HG03108 (cell line): Measurements from ENCODE around the gene GRIP1.

Experiments
- ATAC-seq: cut with Tn5 transposase; IDR thresholded peaks from one replicate; pipeline ENCODE4 v1.9.1; 2021; ENCODE audit warnings: moderate library complexity; ENCODE audit not compliant: unreplicated experiment

Gene GRIP1

GRCh38 chr12:66482351-66483203 lies 196.3 kb downstream of the GRIP1 start:
- ATAC-seq = no peak

GRCh38 chr12:66467932-66468331 lies 210.9 kb downstream of the GRIP1 start:
- no peak for ATAC-seq

DNA sequence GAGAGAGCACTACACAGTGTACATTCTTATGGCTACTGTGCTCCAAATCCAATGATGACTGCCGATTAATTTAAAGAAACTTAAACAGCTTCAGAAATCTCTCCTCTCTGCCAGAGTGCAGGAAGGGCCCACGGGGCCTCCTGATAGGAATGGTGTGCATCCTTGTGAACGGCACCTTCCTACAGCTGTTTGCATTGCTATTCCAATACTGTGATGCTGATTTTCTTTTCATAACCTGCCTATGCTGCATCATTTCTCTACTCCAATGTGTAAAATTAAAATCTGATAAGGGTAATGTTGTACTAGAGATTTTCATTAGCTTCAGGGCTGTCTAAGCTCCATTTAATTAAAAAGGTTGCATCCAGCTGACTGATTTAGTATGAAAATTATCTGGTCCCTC lies 217.5 kb downstream of the GRIP1 start:
- no peak for ATAC-seq

DNA sequence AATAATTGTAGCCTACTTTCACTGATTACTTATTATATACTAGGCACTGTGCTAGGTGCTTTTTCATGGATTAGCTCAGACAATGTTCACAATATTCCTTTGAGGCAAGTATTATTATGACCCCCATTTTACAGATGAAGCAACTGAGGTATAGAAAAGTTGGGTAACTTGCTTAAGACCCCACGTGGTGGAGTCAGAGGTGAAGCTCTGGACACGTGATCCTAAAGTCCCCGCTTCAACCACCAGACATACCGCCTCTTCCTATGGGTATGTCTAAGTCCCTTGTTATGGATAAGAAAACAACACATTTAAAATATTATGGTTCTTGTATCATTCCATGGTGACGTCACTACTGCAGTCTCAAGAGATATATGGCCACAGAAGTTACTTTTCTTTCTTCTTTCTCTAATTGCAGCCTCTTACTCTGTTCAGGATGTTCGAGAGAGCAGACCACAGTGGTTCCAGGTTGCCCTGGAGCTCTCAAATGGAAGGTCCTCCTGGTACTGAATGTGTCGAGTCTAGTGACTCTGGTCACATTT lies 218.9 kb downstream of the GRIP1 start:
- ATAC-seq = no peak

- no peak for ATAC-seq
Observed at GRCh38 chr12:66456612-66457011, 222.3 kb downstream of the GRIP1 start.

GRCh38 chr12:66453844-66454243 lies 225.0 kb downstream of the GRIP1 start:
- ATAC-seq = peak; percentile 64

- ATAC-seq = no peak
Observed at GRCh38 chr12:66453120-66453519, 225.8 kb downstream of the GRIP1 start.

DNA sequence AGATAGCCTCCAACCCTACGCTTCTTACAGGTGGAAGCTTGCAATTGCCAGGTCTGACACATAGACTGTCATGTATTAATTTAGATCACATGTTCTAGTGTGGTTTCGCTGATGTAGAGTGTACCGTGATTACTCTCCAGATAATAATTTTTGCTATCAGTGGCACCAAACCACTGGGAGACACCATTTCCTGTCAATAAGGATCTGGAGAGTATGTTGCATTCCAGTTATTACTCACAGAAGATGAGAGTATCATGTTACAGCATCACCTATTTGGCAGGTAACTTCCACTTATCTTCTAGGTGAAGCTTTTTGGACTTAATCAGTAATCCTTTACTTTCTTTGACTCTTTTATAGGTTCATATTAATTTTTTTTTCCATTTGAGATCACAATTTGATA lies 229.3 kb downstream of the GRIP1 start:
- ATAC-seq = no peak

GRCh38 chr12:66447643-66448042 lies 231.2 kb downstream of the GRIP1 start:
- no peak for ATAC-seq

DNA sequence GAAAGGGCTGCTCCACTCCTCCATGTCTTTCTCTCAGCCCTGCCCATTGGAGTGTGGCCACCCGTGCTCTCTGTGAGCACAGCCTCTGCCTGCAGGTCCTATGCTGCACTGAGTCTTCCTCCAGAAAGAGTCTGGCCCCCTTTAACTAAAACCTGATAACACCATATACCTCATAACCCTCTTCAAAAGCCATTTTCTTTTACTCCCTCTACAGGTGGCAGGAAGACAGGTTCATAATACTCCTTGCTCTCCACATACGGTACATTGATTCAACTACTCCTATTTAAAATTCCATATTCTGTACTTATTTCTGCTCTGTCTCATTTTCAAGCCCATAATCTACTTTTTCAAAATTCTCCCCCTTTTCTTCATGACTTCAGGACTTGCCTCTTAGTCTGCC lies 232.6 kb downstream of the GRIP1 start:
- ATAC-seq = no peak

GRCh38 chr12:66441905-66442559 lies 236.8 kb downstream of the GRIP1 start:
- no peak for ATAC-seq

DNA sequence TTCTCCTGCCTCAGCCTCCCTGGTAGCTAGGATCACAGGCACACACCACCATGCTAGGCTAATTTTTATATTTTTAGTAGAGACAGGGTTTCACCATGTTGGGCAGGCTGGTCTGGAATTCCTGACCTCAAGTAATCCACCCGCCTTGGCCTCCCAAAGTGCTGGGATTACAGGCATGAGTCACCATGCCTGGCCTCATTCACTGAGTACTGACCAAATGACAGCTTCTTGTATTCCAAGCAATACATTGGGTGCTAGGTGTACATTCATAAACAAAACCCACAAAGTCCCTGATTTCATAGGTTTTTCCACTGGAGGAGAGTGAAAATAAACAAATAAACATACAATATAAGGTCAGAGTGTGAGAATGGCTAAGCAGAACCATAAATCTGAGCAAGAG lies 240.3 kb downstream of the GRIP1 start:
- ATAC-seq = no peak

- ATAC-seq = no peak
Observed at GRCh38 chr12:66430106-66430505, 248.8 kb downstream of the GRIP1 start.

GRCh38 chr12:66428870-66429269 lies 250.0 kb downstream of the GRIP1 start:
- ATAC-seq = no peak

- no peak for ATAC-seq
Observed at GRCh38 chr12:66428261-66428660, 250.6 kb downstream of the GRIP1 start.

- no peak for ATAC-seq
Observed at GRCh38 chr12:66426696-66427095, 252.2 kb downstream of the GRIP1 start.

DNA sequence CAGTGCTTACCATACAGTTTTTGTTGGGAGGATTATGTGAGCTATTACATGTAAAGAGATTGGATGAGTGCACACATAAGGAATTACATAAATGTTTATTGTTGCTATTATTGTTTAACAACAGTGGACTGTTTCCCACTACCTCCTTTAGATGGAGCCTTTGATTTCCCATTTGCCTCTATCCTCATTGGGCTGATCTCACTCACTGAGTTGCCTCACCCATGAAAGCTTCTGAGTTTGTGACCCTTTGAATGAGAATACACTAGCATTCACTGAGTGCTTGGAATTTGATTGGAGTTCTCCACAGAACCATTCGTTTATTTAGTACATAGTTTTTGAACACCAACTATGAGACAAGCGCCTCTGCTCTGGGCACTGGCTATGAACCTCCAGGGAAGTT lies 255.6 kb downstream of the GRIP1 start:
- ATAC-seq = no peak

DNA sequence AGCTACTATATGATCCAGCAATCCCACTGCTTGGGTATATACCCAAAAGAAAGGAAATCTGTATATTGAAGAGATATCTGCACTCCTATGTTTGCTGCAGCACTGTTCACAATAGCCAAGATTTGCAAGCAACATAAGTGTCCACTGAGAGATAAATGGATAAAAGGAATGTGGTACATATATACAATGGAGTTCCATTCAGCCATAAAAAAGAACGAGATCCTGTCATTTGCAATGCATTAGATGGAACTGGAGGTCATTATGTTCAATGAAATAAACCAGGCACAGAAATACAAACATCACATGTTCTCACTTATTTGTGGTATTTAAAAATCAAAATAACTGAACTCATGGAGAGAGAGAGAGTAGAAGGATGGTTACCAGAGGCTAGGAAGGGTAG lies 260.0 kb downstream of the GRIP1 start:
- ATAC-seq = no peak

GRCh38 chr12:66417217-66417616 lies 261.7 kb downstream of the GRIP1 start:
- no peak for ATAC-seq

DNA sequence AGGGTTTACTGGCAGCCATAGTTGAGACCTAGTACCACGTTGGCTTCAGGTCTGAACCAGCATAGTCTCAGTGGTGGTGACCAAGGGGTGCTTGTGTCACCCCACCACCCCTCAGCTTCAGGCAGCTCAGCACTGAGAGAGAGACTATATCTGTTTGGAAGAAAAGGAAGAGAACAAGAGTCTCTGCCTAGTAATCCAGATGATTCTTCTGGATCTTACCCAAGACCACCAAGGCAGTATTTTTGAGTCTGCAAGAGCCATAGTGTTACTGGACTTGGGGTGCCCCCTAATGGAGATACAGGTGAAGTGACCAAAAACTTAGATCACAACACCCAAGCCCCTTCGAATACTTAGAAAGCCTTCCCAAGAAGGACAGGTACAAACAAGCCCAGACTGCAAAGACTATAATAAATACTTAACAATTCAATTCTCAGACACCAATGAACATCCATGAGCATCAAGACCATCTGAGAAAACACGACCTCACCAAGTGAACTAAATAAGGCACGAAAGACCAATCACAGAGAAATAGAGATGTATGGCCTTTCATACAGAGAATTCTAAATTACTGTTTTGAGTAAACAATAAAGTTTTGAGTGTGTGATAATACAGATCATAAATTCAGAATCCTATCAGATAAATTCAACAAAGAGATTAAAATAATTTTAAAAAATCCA lies 269.5 kb downstream of the GRIP1 start:
- ATAC-seq = no peak

- ATAC-seq = no peak
Observed at GRCh38 chr12:66405395-66405794, 273.5 kb downstream of the GRIP1 start.

GRCh38 chr12:66403746-66404145 lies 275.1 kb downstream of the GRIP1 start:
- ATAC-seq = no peak
